Spinal cord (tissue), 10 donors: ENCODE results near the gene LRRC61. TPM values are rescaled to one million over a fixed set of nuclear protein-coding genes. Genes with fewer than 3 reads are reported as not detected.

Source experiments
- DNase-seq, 6 donors: peaks; one replicate each; pipeline versions ENCODE4 v3.0.0 to v3.0.0-alpha.2; 2013 to 2015; ENCODE audit warnings: low spot score in 6 of 6, low read depth in 4 of 6
- H3K27ac ChIP-seq: one replicate; pipeline ENCODE4 v1.5.1; 2013; ENCODE audit warnings: low read depth, low read length, control low read depth
- H3K27me3 ChIP-seq: one replicate; pipeline ENCODE4 v1.6.1; 2013; ENCODE audit warnings: low read length; ENCODE audit not compliant: control insufficient read depth, insufficient read depth
- H3K36me3 ChIP-seq: one replicate; pipeline ENCODE4 v1.6.1; 2013; ENCODE audit warnings: low read length; ENCODE audit not compliant: control insufficient read depth, insufficient read depth
- H3K4me1 ChIP-seq: one replicate; pipeline ENCODE4 v1.6.1; 2013; ENCODE audit warnings: low read length; ENCODE audit not compliant: control insufficient read depth, insufficient read depth
- H3K4me3 ChIP-seq: one replicate; pipeline ENCODE4 v1.5.1; 2013; ENCODE audit warnings: low read depth, low read length, control low read depth
- H3K9me3 ChIP-seq: one replicate; pipeline ENCODE4 v1.6.1; 2013; ENCODE audit warnings: low read length; ENCODE audit not compliant: control insufficient read depth, insufficient read depth
- WGBS: methylation state at CpG from one replicate; pipeline ENCODE4 v1.1.5; 2013; ENCODE audit warnings: missing lambda C conversion rate; ENCODE audit not compliant: insufficient coverage; 5-methylcytosine and 5-hydroxymethylcytosine counted together
- polyA plus RNA-seq, 2 donors: library from polyadenylated mRNA; unstranded; fragments of 120-200 nt; gene quantifications; one replicate each; pipeline ENCODE4 v1.2.1, GENCODE V29; 2013; ENCODE audit not compliant: insufficient read length in 2 of 2
- total RNA-seq, 2 donors: library from RNA; depleted of rRNA in 1 of 2; stranded (reverse); fragments of 120-200 nt in 1 of 2; fragments of >200 nt in 1 of 2; gene quantifications; one replicate each; pipeline versions ENCODE4 v1.2.3 to v1.2.4, GENCODE V29; 2013 to 2014
- donor health status: healthy.

The LRRC61 gene
- total and polyA plus RNA-seq, 4 donors: 8.1 to 38.6 (median 23.5) TPM

DNA sequence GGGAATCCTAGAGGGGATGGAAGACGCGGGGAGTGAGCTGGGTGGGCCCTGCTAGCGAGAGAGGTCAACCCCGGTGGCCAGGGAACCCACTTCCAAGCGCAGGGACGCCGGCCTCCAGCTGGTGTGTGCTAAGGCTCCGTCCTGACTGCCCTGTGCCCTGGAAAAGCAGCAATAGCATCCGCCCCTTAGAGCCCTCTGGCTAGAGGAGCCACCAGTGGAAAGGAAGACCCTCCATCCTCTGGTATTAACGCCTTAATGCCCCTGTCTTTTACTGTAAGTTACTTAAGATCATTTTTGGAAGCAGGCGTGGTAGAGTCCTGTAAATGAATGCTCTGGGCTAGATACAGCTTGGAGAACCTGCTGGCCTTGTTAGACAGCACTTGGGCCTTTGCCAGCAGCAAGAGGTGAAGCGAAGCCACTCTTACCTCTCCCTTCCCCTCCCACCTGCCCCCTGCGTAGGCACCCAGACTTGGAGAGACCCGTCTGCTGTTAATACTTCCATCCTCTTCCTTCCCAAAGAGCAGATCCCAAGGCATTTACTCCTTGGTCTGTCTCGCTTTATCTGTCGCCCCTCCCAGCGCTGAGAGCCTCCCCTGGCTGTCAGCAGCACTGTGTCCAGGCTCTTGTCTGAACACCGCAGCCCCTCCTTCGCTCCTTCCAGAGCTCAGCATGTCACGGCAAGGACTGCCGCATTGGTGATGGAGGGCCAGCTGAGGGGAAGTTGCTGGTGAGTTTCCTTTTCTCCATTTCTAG lies 50.1 kb downstream of the LRRC61 start:
- no peaks in the 10 kb centered on the region for H3K27me3 ChIP-seq
- H3K4me3 ChIP-seq: no peak overlapping the region
- H3K9me3 ChIP-seq: no peaks in the 10 kb centered on the region
- H3K4me1 ChIP-seq: peaks cover 56% of the 10 kb centered on the region
- peaks cover 57% of the 10 kb centered on the region for H3K36me3 ChIP-seq
- no peak overlapping the region for H3K27ac ChIP-seq
- no peak for DNase-seq
- WGBS: 88% methylated on average over 15 of the region's 21 CpGs

DNA sequence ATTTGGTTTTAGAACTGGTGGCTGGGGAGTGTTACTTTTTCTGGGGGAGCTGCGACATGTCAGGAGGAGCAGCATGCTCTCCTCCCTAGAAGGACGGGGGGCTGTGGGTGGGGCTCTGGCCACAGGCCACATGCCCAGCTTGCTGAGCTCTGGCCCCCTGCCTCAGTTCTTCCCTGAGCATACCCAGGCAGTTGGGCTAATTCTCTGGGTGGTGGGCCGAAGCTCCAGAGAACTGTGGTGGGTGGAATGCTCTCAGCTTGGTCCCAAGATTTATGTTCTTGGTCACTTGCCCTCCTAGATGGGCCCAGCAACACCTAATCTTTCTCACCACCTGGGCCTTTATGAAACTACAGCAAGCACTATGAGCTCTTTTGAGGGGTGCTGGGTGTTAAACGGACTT lies 50.9 kb downstream of the LRRC61 start:
- no peak overlapping the region for H3K4me3 ChIP-seq
- peaks cover 57% of the 10 kb centered on the region for H3K36me3 ChIP-seq
- no peak for DNase-seq
- H3K27ac ChIP-seq: peak overlapping the region; percentile 25
- peaks cover 59% of the 10 kb centered on the region for H3K4me1 ChIP-seq
- no peaks in the 10 kb centered on the region for H3K9me3 ChIP-seq
- H3K27me3 ChIP-seq: no peaks in the 10 kb centered on the region
- 78% methylated on average over 3 of the region's 4 CpGs for WGBS

DNA sequence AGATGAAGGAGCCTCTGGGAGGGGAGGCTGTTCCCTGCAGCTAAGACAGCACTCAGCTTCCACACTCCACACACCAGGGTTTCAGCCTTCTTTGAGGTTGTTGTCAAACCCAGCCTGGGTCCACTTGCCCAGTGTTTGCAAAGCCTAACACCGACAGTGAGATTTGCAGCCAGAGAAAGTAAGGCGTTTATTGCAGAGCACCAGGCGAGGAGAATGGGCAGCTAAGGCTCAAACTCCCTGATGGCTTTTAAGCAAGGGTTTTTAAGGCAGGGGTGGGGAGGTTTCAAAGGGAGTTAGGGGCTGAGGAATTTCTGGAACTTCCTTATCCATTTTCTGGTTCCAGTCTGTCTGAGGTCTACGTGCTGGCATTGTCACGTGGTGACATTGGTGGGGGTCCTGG lies 51.3 kb downstream of the LRRC61 start:
- H3K4me1 ChIP-seq: peaks cover 55% of the 10 kb centered on the region
- 90% methylated on average over 5 of the region's 5 CpGs for WGBS
- no peak for DNase-seq
- peak overlapping the region; percentile 25 for H3K27ac ChIP-seq
- no peaks in the 10 kb centered on the region for H3K27me3 ChIP-seq
- H3K9me3 ChIP-seq: no peaks in the 10 kb centered on the region
- H3K4me3 ChIP-seq: no peak overlapping the region
- peaks cover 56% of the 10 kb centered on the region for H3K36me3 ChIP-seq

GRCh38 chr7:150375662-150376521 lies 52.7 kb downstream of the LRRC61 start:
- H3K9me3 ChIP-seq: no peaks in the 10 kb centered on the region
- WGBS: 88% methylated on average over 5 of the region's 10 CpGs
- no peaks in the 10 kb centered on the region for H3K27me3 ChIP-seq
- DNase-seq: no peak
- no peak overlapping the region for H3K4me3 ChIP-seq
- H3K4me1 ChIP-seq: peaks cover 52% of the 10 kb centered on the region
- H3K36me3 ChIP-seq: peaks cover 48% of the 10 kb centered on the region
- H3K27ac ChIP-seq: peak overlapping the region; percentile 47

GRCh38 chr7:150376560-150376959 lies 53.4 kb downstream of the LRRC61 start:
- Histone ChIP-seq H3K27me3 (no peaks in the 10 kb centered on the region), H3K36me3 (peaks cover 41% of the 10 kb centered on the region), H3K9me3 (no peaks in the 10 kb centered on the region), H3K27ac (peak overlapping the region; percentile 47), H3K4me3 (no peak overlapping the region), H3K4me1 (peaks cover 52% of the 10 kb centered on the region)
- no peak for DNase-seq
- 83% methylated on average over 6 of the region's 6 CpGs for WGBS

- H3K36me3 ChIP-seq: peaks cover 39% of the 10 kb centered on the region
Measured at GRCh38 chr7:150377196-150377595, 54.0 kb downstream of the LRRC61 start.

DNA sequence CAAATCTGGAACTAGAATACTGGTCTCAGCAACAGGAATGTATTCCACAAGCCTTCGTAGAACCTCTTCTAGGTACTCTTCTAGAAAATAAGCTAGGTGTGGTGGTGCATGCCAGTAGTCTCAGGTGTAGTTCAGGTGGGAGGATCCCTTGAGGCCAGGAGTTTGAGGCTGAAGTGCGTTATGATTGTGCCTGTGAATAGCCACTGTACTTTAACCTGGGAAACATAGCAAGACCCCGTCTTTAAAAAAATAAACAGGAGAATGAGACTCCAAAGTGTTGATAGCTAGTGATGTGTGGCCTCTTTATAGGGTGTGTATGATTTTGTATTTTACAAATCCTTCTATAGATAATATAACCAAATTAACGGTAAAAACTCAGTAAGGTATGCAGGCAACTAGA lies 54.5 kb downstream of the LRRC61 start:
- Histone ChIP-seq H3K27ac (peak overlapping the region; percentile 95), H3K4me3 (no peak overlapping the region), H3K27me3 (no peaks in the 10 kb centered on the region), H3K4me1 (peaks cover 59% of the 10 kb centered on the region), H3K36me3 (peaks cover 38% of the 10 kb centered on the region), H3K9me3 (no peaks in the 10 kb centered on the region)
- no peak for DNase-seq
- no CpG with 5 or more reads among the region's 4 CpGs for WGBS

More at GRCh38 chr7:150377196-150377595, 54.0 kb downstream of the LRRC61 start:
- Histone ChIP-seq H3K27me3 (no peaks in the 10 kb centered on the region), H3K9me3 (no peaks in the 10 kb centered on the region), H3K4me3 (no peak overlapping the region), H3K27ac (peak overlapping the region; percentile 2), H3K4me1 (peaks cover 58% of the 10 kb centered on the region)
- no peak for DNase-seq
- WGBS: no CpG with 5 or more reads among the region's 3 CpGs

DNA sequence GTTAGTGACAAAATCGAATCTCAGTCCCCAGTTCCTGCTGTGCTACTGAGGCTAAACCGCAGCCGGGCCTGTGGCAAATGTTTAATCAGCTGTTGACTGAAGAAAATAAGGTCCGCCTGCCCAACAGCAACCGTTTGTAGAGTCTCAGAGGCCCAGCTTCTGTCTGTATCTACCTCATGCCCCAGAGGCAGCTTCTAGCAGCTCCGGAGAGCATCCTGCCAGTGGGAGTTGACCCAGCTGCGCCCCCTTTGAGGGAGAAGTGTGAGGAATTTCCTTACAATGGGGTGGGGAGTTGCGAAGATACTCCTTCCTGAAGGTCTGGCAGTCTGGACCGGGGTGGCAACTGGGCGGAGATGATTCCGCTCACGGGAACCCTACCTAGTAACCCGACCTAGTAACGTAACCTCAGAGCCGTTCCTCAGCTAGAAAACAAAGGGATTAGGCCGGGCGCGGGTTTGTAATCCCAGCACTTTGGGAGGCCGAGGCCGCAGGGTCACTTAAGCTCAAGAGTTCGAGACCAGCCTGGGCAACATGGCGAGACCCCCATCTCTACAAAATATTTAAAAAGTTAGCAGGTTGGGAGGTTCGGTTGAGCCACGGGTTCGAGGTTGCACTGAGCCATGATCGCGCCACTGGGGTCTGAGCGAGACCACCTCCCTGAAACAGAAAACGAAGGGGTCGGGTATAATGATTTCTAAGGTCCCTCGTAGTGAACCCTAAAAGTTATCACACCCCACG lies 55.1 kb downstream of the LRRC61 start:
- Histone ChIP-seq H3K27ac (peak overlapping the region; percentile 95), H3K9me3 (no peaks in the 10 kb centered on the region), H3K36me3 (peaks cover 31% of the 10 kb centered on the region), H3K27me3 (no peaks in the 10 kb centered on the region), H3K4me3 (peak overlapping the region; percentile 69), H3K4me1 (peaks cover 57% of the 10 kb centered on the region)
- peak in 2 of 6 donors; percentile 82 to 83 for DNase-seq
- WGBS: 4% methylated on average over 28 of the region's 32 CpGs

DNA sequence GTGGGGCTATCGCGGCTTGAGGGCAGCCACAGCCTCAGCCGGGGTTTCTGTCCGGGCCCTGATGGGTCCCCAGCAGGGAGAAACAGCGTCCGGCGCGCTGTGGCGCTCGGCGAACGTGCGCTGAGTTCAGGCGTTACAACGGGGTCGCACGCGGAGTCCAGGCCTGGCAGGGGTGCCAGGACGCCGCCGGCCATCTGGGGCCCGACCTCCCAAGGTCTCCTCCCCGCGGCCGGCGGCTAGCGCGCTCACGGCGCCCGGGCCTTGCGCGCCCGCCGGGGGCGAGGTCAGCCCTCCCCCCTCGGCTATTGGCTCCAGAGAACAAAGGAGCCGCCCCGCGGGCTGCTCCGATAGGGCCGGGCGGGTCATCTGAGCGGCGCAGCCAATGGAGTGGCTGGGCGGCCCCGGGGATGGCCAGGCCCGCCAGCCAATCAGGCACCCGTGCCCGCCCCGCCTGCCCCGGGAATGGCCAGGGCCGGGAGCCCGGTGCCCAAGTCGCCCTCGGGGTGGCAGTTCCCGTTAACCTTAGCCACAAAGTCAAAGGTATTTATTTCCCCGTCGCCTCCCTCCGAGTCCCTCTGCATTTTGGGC lies 55.8 kb downstream of the LRRC61 start, which contains the start of gene ZNF775:
Gene ZNF775, plus strand, starts transcription at position 478 of the 588 bp plus-strand sequence. CDS start 9,141 bp downstream, outside the sequence.
- Histone ChIP-seq H3K4me1 (peaks cover 57% of the 10 kb centered on the region), H3K27ac (peak within 1 kb of the TSS; percentile 95), H3K4me3 (peak within 1 kb of the TSS; percentile 82), H3K36me3 (peaks cover 29% of the 10 kb centered on the region), H3K9me3 (no peaks in the 10 kb centered on the region), H3K27me3 (no peaks in the 10 kb centered on the region)
- DNase-seq: peak in 5 of 6 donors; percentile 84 to 98 (median 92)
- under 1% methylated on average over 60 of the region's 60 CpGs for WGBS
